Measurements from ENCODE around the gene SLC29A1.

SLC29A1 gene

GRCh38 chr6:44185953-44186634 lies 37.3 kb upstream of the SLC29A1 start:
- Histone ChIP-seq H3K79me2 (ENCODE audit: insufficient read depth, low read depth) (no peaks in the 10 kb centered on the region), H4K20me1 (ENCODE audit: insufficient read depth) (no peaks in the 10 kb centered on the region), H3K27ac (no peak overlapping the region), H3K4me2 (no peak overlapping the region), H2AFZ (ENCODE audit: low read depth) (no peak overlapping the region), H3K36me3 (ENCODE audit: insufficient read depth) (no peaks in the 10 kb centered on the region), H3K9ac (no peak overlapping the region), H3K4me1 (ENCODE audit: low read depth, poor library complexity, severe bottlenecking) (no peaks in the 10 kb centered on the region), H3K4me3 (IDR thresholded peaks at IDR 0.05; ENCODE audit: insufficient read depth, low read depth, low read length) (no peak overlapping the region), H3K27me3 (ENCODE audit: insufficient read depth, low read depth) (no peaks in the 10 kb centered on the region)
- TF ChIP-seq, protein P1, sequence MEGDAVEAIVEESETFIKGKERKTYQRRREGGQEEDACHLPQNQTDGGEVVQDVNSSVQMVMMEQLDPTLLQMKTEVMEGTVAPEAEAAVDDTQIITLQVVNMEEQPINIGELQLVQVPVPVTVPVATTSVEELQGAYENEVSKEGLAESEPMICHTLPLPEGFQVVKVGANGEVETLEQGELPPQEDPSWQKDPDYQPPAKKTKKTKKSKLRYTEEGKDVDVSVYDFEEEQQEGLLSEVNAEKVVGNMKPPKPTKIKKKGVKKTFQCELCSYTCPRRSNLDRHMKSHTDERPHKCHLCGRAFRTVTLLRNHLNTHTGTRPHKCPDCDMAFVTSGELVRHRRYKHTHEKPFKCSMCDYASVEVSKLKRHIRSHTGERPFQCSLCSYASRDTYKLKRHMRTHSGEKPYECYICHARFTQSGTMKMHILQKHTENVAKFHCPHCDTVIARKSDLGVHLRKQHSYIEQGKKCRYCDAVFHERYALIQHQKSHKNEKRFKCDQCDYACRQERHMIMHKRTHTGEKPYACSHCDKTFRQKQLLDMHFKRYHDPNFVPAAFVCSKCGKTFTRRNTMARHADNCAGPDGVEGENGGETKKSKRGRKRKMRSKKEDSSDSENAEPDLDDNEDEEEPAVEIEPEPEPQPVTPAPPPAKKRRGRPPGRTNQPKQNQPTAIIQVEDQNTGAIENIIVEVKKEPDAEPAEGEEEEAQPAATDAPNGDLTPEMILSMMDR (conservative IDR thresholded peaks at IDR 0.05; ENCODE audit: low read depth, low read length), result no peak

DNA sequence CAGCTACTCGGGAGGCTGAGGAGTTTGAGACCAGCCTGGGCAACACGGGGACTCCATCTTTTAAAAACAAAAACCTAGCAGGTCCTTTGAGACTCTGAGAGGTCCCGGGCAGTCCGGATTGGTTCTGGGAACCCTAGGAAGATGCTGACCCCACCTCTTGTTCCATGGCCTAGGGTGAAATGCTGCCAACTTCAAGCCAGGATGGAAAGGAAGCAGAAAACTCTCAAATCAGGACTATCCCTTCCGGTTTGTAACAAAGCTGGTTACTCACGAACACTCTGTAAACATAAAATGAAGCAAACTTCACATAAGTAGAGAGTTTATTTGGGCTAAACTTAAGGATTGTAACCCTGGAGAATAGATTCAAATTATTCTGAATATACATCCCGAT lies 36.8 kb upstream of the SLC29A1 start:
- no peaks in the 10 kb centered on the region for H3K79me2 ChIP-seq (ENCODE audit: insufficient read depth, low read depth)
- no peak overlapping the region for H2AFZ ChIP-seq (ENCODE audit: low read depth)
- no peaks in the 10 kb centered on the region for H3K27me3 ChIP-seq (ENCODE audit: insufficient read depth, low read depth)
- H3K4me2 ChIP-seq, result no peak overlapping the region
- no peaks in the 10 kb centered on the region for H4K20me1 ChIP-seq (ENCODE audit: insufficient read depth)
- no peak overlapping the region for H3K9ac ChIP-seq
- no peaks in the 10 kb centered on the region for H3K36me3 ChIP-seq (ENCODE audit: insufficient read depth)
- no peak overlapping the region for H3K4me3 ChIP-seq (IDR thresholded peaks at IDR 0.05; ENCODE audit: insufficient read depth, low read depth, low read length)
- no peaks in the 10 kb centered on the region for H3K4me1 ChIP-seq (ENCODE audit: low read depth, poor library complexity, severe bottlenecking)
- H3K27ac ChIP-seq, result no peak overlapping the region
- TF ChIP-seq, protein P1 (conservative IDR thresholded peaks at IDR 0.05; ENCODE audit: low read depth, low read length), result no peak

DNA sequence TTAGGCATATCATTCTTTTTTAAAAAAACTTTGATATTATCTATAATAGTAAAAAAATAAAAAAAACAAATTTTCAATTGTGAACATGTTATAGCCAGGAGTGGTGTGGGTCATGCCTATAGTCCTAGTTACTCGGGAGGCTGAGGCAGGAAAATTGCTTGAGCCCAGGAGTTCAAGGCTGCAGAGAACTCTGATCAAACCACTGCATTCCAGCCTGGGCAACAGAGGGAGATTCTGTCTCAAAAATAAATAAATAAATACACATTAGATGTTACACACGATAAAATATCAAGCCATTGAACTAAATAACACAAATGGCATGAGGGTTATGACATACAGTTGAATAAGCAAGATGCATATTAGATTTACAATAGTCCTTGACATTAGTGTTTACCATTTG lies 34.6 kb upstream of the SLC29A1 start:
- Histone ChIP-seq H4K20me1 (ENCODE audit: insufficient read depth) (no peaks in the 10 kb centered on the region), H3K27me3 (ENCODE audit: insufficient read depth, low read depth) (no peaks in the 10 kb centered on the region), H3K36me3 (ENCODE audit: insufficient read depth) (no peaks in the 10 kb centered on the region), H3K79me2 (ENCODE audit: insufficient read depth, low read depth) (no peaks in the 10 kb centered on the region), H3K9ac (no peak overlapping the region), H3K4me3 (IDR thresholded peaks at IDR 0.05; ENCODE audit: insufficient read depth, low read depth, low read length) (no peak overlapping the region), H3K27ac (no peak overlapping the region), H3K4me1 (ENCODE audit: low read depth, poor library complexity, severe bottlenecking) (no peaks in the 10 kb centered on the region), H2AFZ (ENCODE audit: low read depth) (no peak overlapping the region), H3K4me2 (no peak overlapping the region)
- TF ChIP-seq, protein P1 (conservative IDR thresholded peaks at IDR 0.05; ENCODE audit: low read depth, low read length), result no peak

DNA sequence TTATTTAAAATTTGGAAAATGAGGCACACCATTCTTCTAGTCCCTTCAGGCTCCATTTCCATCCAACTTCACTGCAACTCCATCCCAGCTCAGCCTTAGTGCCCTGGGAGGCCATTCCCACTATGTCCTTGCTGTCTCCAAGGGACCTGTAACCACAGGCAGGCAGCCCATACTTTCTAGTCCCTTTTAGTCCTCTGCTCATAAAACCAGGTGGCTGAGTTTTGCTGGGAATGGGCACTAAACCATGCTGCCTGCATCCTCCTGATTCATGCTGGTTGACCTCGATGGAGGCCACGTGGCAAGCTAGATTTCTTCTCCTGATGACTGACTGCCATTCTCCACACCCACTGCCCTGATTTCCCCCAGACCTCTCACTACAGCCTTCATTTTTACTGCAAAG lies 34.1 kb upstream of the SLC29A1 start:
- Histone ChIP-seq H3K27me3 (ENCODE audit: insufficient read depth, low read depth) (no peaks in the 10 kb centered on the region), H3K36me3 (ENCODE audit: insufficient read depth) (no peaks in the 10 kb centered on the region), H2AFZ (ENCODE audit: low read depth) (no peak overlapping the region), H3K79me2 (ENCODE audit: insufficient read depth, low read depth) (no peaks in the 10 kb centered on the region), H3K4me2 (no peak overlapping the region), H3K4me3 (IDR thresholded peaks at IDR 0.05; ENCODE audit: insufficient read depth, low read depth, low read length) (no peak overlapping the region), H3K4me1 (ENCODE audit: low read depth, poor library complexity, severe bottlenecking) (no peaks in the 10 kb centered on the region), H4K20me1 (ENCODE audit: insufficient read depth) (no peaks in the 10 kb centered on the region), H3K27ac (no peak overlapping the region), H3K9ac (no peak overlapping the region)
- TF ChIP-seq, protein P1 (conservative IDR thresholded peaks at IDR 0.05; ENCODE audit: low read depth, low read length), result no peak

All from KMS-11 (cell line).